Measurements from ENCODE around the gene RNF222. TPM values are rescaled to one million over a fixed set of nuclear protein-coding genes. Genes with fewer than 3 reads are reported as not detected.
A peak's percentile ranks its signal among the peaks of the same experiment; 100 is the strongest.

The RNF222 gene
- total RNA-seq, 1 donor from 2014 or later: 0.21 TPM

DNA sequence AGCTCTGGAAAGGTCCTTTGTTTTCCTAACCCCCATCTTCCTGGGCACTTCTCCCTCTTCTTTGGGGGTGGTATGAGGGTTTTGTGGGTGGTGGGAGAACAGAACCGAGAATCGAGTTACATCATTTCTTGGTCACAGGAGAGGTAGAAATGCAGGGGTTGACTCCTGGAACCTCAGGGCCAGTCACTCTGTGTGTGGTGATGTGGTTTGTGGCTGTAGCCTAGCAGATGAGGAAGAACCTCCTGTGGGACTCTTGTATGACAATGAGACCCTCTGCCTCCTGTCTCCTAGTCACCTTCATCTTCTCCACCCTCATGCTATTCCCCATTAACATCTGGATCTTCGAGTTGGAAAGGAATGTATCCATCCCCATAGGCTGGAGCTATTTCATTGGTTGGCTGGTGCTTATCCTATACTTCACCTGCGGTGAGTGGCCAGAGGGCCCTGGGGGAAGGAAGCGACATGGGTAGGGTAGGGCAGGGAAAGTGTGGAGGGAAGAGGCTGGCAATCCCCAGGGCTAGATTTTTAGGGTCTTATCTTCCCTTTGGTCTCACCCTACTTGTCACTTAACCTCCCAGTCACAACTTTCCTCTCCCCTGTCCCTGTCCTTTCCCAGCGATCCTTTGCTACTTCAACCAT, 52.5 kb downstream of the RNF222 start:
- no peak for DNase-seq

DNA sequence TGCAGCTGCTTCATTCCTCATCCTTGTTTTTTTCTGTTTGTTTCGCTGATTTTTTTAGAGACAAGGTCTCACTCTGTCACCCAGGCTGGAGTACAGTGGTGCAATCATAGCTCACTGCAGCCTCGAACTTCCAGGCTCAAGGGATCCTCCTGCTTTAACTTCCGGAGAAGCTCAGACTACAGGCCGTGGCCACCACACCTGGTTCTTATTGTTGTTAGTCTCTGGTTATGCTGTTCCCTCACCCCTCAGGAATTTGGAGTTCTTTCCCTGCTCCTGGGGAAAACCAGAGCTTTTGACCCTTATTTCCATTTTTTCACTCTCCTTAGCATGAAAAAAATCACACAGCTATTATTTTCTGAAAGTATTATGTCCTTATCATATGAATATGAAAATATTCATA, 56.2 kb downstream of the RNF222 start:
- peak; percentile 47 for DNase-seq

Other genes starting within 250 kb of the RNF222 start
- 83.3 TPM for gene PER1, start 245.4 kb downstream of the RNF222 start, total RNA-seq
- gene VAMP2, start 234.9 kb downstream of the RNF222 start, total RNA-seq: 17.1 TPM
- gene TMEM107, start 221.4 kb downstream of the RNF222 start, total RNA-seq: 5.4 TPM
- gene BORCS6, start 207.6 kb downstream of the RNF222 start, total RNA-seq: 7.6 TPM
- gene AURKB, start 187.3 kb downstream of the RNF222 start, total RNA-seq: 21.0 TPM
- 6.6 TPM for gene CTC1, start 149.8 kb downstream of the RNF222 start, total RNA-seq
- gene PFAS, start 148.5 kb downstream of the RNF222 start, total RNA-seq: 21.3 TPM
- gene RANGRF, start 109.2 kb downstream of the RNF222 start, total RNA-seq: 7.5 TPM
- gene SLC25A35, start 102.4 kb downstream of the RNF222 start, total RNA-seq: 0.10 TPM
- 15.9 TPM for gene ARHGEF15, start 87.6 kb downstream of the RNF222 start, total RNA-seq
- not detected for gene ODF4, start 58.0 kb downstream of the RNF222 start, total RNA-seq
- 4,405 TPM for gene RPL26, start 14.6 kb downstream of the RNF222 start, total RNA-seq
- gene NDEL1, start 38.1 kb upstream of the RNF222 start, total RNA-seq: 48.9 TPM
- 86.1 TPM for gene MYH10, start 232.9 kb upstream of the RNF222 start, total RNA-seq